Body of pancreas (tissue), 4 donors: Measurements from ENCODE around the gene LRP1. TPM values are rescaled to one million over a fixed set of nuclear protein-coding genes. Genes with fewer than 3 reads are reported as not detected.

Source experiments
- ATAC-seq: fragments of 150-250 bp; one replicate; pipeline ENCODE4 v1.9.1; 2016
- DNase-seq, 4 donors: peaks; one replicate each; pipeline ENCODE4 v3.0.0-alpha.2; 2019
- H3K27ac ChIP-seq, 4 donors: fragments of 200-600 bp; sonication (generic); 1 replicate in 3 of 4; 2 replicates in 1 of 4; pipeline versions ENCODE4 v1.5.1 to v1.6.1; 2016 to 2019; ENCODE audit warnings: mild to moderate bottlenecking in 1 of 4, mixed read lengths in 1 of 4, moderate library complexity in 1 of 4
- H3K27me3 ChIP-seq, 2 donors: fragments of 200-600 bp; sonication (generic); one replicate each; pipeline ENCODE4 v1.6.0; 2016; ENCODE audit warnings: mild to moderate bottlenecking in 1 of 2
- H3K36me3 ChIP-seq, 2 donors: fragments of 200-600 bp; sonication (generic); replicated peaks in 1 of 2; 2 replicates each; pipeline ENCODE4 v1.5.1; 2016; ENCODE audit warnings: low read depth in 2 of 2; ENCODE audit not compliant: insufficient read depth in 1 of 2
- H3K4me1 ChIP-seq: fragments of 200-600 bp; sonication (generic); one replicate; pipeline ENCODE4 v1.6.0; 2016
- H3K4me3 ChIP-seq, 2 donors: fragments of 200-600 bp; sonication (generic); 1 replicate in 1 of 2; 2 replicates in 1 of 2; pipeline ENCODE4 v1.5.1; 2016 to 2019
- H3K9me3 ChIP-seq, 3 donors: fragments of 200-600 bp; sonication (generic); 1 replicate in 2 of 3; 2 replicates in 1 of 3; pipeline ENCODE4 v1.5.1; 2016
- CTCF ChIP-seq, 7 experiments: fragments of 450-650 bp in 4 of 7; fragments of 200-600 bp in 3 of 7; sonication (generic) in 3 of 7; IDR thresholded peaks; one replicate each; pipeline ENCODE4 v1.5.1; 2016 to 2019; ENCODE audit warnings: antibody characterized with exemption in 7 of 7
- POLR2A ChIP-seq, 3 donors: fragments of 450-650 bp; IDR thresholded peaks; one replicate each; pipeline ENCODE4 v1.6.1; 2016; ENCODE audit warnings: antibody characterized with exemption in 3 of 3, mild to moderate bottlenecking in 2 of 3
- WGBS, 2 donors: methylation state at CpG; one replicate each; pipeline ENCODE4 v1.1.5; 2017; 5-methylcytosine and 5-hydroxymethylcytosine counted together
- intact Hi-C: fragments of 100-400 bp; cut with DNase I; formaldehyde crosslinking; loops from one replicate; pipeline ENCODE4 v1.15.1; 2023
- total RNA-seq, 2 donors: library from RNA; depleted of rRNA; stranded (reverse); fragments of >200 nt; gene quantifications; one replicate each; pipeline ENCODE4 v1.1.0, GENCODE V29; 2016

LRP1 gene
- total RNA-seq, 2 donors from 2014 or later = 61.2 to 162 TPM

- Histone ChIP-seq H3K9me3 (no peaks in the 10 kb centered on the region), H3K4me1 (peaks cover 41% of the 10 kb centered on the region), H3K36me3 (no peaks in the 10 kb centered on the region), H3K27ac (no peak within 1 kb of the TSS), H3K27me3 (peaks cover 0 to 30% of the 10 kb centered on the region in 2 donors), H3K4me3 (peak within 1 kb of the TSS in 1 of 2 donors; percentile 13)
- ATAC-seq (peak; percentile 37), DNase-seq (peak; percentile 31 to 69 (median 49))
- intact Hi-C loops = no loop called here
- TF ChIP-seq CTCF (IDR thresholded peaks at IDR 0.05) = no peak
- TF ChIP-seq POLR2A (IDR thresholded peaks at IDR 0.05) = no peak
- 2 to 12% methylated on average over 6 to 46 of the region's 102 CpGs for WGBS, 2 donors
These were observed 88.0 kb downstream of the LRP1 start, which contains the start of gene NXPH4 for GRCh38 chr12:57216014-57216911. NXPH4 (plus strand) TSS chr12:57216794; CDS start chr12:57216970, 176 bp downstream.

- ATAC-seq (no peak), DNase-seq (peak in 2 of 4 donors; percentile 32 to 43)
- Histone ChIP-seq H3K27ac (no peak overlapping the region), H3K9me3 (no peaks in the 10 kb centered on the region), H3K36me3 (no peaks in the 10 kb centered on the region), H3K4me1 (peaks cover 41% of the 10 kb centered on the region), H3K27me3 (peaks cover 0 to 38% of the 10 kb centered on the region in 2 donors), H3K4me3 (no peak overlapping the region)
- intact Hi-C loops = no loop called here
- TF ChIP-seq POLR2A (IDR thresholded peaks at IDR 0.05) (no peak), CTCF (IDR thresholded peaks at IDR 0.05) (no peak)
- 4 to 6% methylated on average over 29 to 62 of the region's 63 CpGs for WGBS, 2 donors
These were observed 88.9 kb downstream of the LRP1 start for GRCh38 chr12:57216921-57217879.

GRCh38 chr12:57218030-57218853 is 90.0 kb downstream of the LRP1 start:
- no peaks in the 10 kb centered on the region for H3K9me3 ChIP-seq
- no peak overlapping the region for H3K4me3 ChIP-seq
- H3K27me3 ChIP-seq = peaks cover 0 to 44% of the 10 kb centered on the region in 2 donors
- ATAC-seq = no peak
- intact Hi-C loops = no loop called here
- DNase-seq = no peak
- H3K27ac ChIP-seq = no peak overlapping the region
- TF ChIP-seq CTCF (IDR thresholded peaks at IDR 0.05) (no peak), POLR2A (IDR thresholded peaks at IDR 0.05) (no peak)
- 61 to 71% methylated on average over 5 of the region's 5 CpGs for WGBS, 2 donors
- H3K36me3 ChIP-seq = no peaks in the 10 kb centered on the region
- H3K4me1 ChIP-seq = peaks cover 41% of the 10 kb centered on the region

- peaks cover 30% of the 10 kb centered on the region for H3K4me1 ChIP-seq
- no peak overlapping the region for H3K27ac ChIP-seq
- ATAC-seq = no peak
- 71 to 73% methylated on average over 13 to 14 of the region's 14 CpGs for WGBS, 2 donors
- peaks cover 0 to 45% of the 10 kb centered on the region in 2 donors for H3K27me3 ChIP-seq
- DNase-seq = no peak
- no peak overlapping the region for H3K4me3 ChIP-seq
- H3K9me3 ChIP-seq = no peaks in the 10 kb centered on the region
- no peak for TF ChIP-seq POLR2A (IDR thresholded peaks at IDR 0.05)
- no peaks in the 10 kb centered on the region for H3K36me3 ChIP-seq
- intact Hi-C loops = no loop called here
These were observed 91.1 kb downstream of the LRP1 start for GRCh38 chr12:57219205-57219992.
